Glutamatergic neuron (in vitro differentiated cells): Measurements from ENCODE around the gene OR5C1. TPM values are rescaled to one million over a fixed set of nuclear protein-coding genes. Genes with fewer than 3 reads are reported as not detected.

Experiments
- DNase-seq: peaks from one replicate; pipeline ENCODE4 v3.0.0; 2022
- H3K27ac Mint-ChIP-seq: one replicate; pipeline ENCODE4 v1.8.0; 2020; ENCODE audit warnings: mild to moderate bottlenecking, mixed read lengths, inconsistent platforms; ENCODE audit not compliant: unreplicated experiment
- H3K27me3 Mint-ChIP-seq: one replicate; pipeline ENCODE4 v1.8.0; 2020; ENCODE audit warnings: mild to moderate bottlenecking, moderate library complexity, mixed read lengths, inconsistent platforms; ENCODE audit not compliant: unreplicated experiment
- H3K36me3 Mint-ChIP-seq: one replicate; pipeline ENCODE4 v1.8.0; 2020; ENCODE audit warnings: mild to moderate bottlenecking, mixed read lengths, inconsistent platforms; ENCODE audit not compliant: unreplicated experiment
- H3K4me1 Mint-ChIP-seq: one replicate; pipeline ENCODE4 v1.8.0; 2020; ENCODE audit warnings: mild to moderate bottlenecking, low read depth, mixed read lengths, inconsistent platforms; ENCODE audit not compliant: unreplicated experiment
- H3K4me3 Mint-ChIP-seq: one replicate; pipeline ENCODE4 v1.8.0; 2020; ENCODE audit warnings: mild to moderate bottlenecking, mixed read lengths, inconsistent platforms; ENCODE audit not compliant: unreplicated experiment
- H3K9me3 Mint-ChIP-seq: one replicate; pipeline ENCODE4 v1.8.0; 2020; ENCODE audit warnings: mild to moderate bottlenecking, moderate library complexity, mixed read lengths, inconsistent platforms; ENCODE audit not compliant: unreplicated experiment
- CTCF ChIP-seq: fragments of 200-600 bp; sonication (generic); IDR thresholded peaks from one replicate; pipeline ENCODE4 v1.5.0; 2021; ENCODE audit not compliant: partially characterized antibody, unreplicated experiment
- total RNA-seq: library from RNA; stranded (reverse); fragmentation: NEBNext Ultra II Directional; extraction: Animal tissue kit (Norgen Biotek cat#: 25700); gene quantifications from one replicate; pipeline ENCODE4 v1.2.1, GENCODE V29; 2021; ENCODE audit not compliant: unreplicated experiment

The OR5C1 gene
- total RNA-seq, 1 donor from 2014 or later = not detected

DNA sequence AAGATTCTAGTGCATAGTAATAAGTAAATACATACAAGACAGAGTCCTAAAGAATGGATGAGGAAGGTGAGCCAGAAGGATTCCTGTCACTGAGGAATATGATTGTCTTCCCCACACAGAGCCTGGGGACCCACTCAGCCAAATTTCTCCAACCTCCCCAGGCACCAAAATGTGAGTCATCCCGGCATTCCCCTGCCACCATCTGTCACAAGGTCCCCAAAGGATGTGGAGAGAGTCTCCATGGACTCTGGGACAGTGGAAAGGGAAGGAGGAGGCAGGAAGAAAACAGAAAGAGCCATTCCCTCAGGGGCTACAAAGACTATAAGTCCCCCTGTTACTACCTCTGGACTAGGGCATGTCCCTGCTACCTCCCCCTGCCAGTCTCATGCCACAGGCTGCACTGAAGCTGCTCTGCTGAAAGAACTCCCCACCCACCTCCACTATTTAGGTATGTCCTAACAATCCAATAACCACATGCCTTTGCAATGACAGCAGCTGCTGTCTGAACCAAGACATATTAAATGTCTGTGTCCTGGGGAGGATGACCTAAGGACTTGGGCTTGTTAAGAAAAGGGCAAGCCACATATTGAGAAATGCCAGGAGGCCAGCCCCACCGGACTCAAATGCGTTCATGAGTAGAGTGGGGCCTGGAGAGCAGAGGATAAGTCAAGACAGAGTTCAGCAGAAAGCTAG is 10.7 kb upstream of the OR5C1 start:
- H3K4me1 Mint-ChIP-seq = no peaks in the 10 kb centered on the region
- no peaks in the 10 kb centered on the region for H3K36me3 Mint-ChIP-seq
- TF ChIP-seq CTCF = no peak
- H3K4me3 Mint-ChIP-seq = no peak overlapping the region
- peaks cover 5% of the 10 kb centered on the region for H3K27me3 Mint-ChIP-seq
- H3K9me3 Mint-ChIP-seq = peaks cover 3% of the 10 kb centered on the region
- H3K27ac Mint-ChIP-seq = no peak overlapping the region
- DNase-seq = no peak

- no peak overlapping the region for H3K27ac Mint-ChIP-seq
- H3K9me3 Mint-ChIP-seq = peaks cover 3% of the 10 kb centered on the region
- H3K4me1 Mint-ChIP-seq = no peaks in the 10 kb centered on the region
- H3K36me3 Mint-ChIP-seq = no peaks in the 10 kb centered on the region
- no peak for DNase-seq
- no peak overlapping the region for H3K4me3 Mint-ChIP-seq
- peaks cover 1% of the 10 kb centered on the region for H3K27me3 Mint-ChIP-seq
- TF ChIP-seq CTCF = no peak
Measured at GRCh38 chr9:122779181-122779580, 9.6 kb upstream of the OR5C1 start.

DNA sequence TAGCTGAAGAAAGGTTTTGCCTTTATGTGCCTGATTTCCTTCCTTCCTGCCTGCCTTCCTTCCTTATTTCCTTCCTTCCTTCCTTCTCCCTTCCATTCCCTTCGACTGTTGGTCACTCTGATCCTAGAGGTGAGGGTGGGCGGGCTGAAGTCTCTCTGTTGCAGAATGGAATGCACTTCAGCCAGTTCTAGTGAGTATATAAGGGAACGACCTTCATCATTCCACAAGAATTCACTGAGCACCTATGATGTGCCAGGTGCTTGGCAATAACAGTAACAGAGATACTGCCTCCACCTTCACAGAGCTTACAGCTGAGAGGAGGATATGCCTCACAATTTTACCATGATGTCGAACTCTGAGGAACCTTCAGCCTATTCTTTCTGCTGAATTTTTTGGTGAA is 8.7 kb upstream of the OR5C1 start:
- H3K36me3 Mint-ChIP-seq = no peaks in the 10 kb centered on the region
- DNase-seq = no peak
- H3K4me3 Mint-ChIP-seq = no peak overlapping the region
- TF ChIP-seq CTCF = no peak
- peaks cover 3% of the 10 kb centered on the region for H3K9me3 Mint-ChIP-seq
- peaks cover 1% of the 10 kb centered on the region for H3K27me3 Mint-ChIP-seq
- no peaks in the 10 kb centered on the region for H3K4me1 Mint-ChIP-seq
- H3K27ac Mint-ChIP-seq = no peak overlapping the region

GRCh38 chr9:122781671-122782070 is 7.1 kb upstream of the OR5C1 start:
- TF ChIP-seq CTCF = no peak
- no peak for DNase-seq
- H3K4me1 Mint-ChIP-seq = no peaks in the 10 kb centered on the region
- peaks cover 3% of the 10 kb centered on the region for H3K9me3 Mint-ChIP-seq
- no peak overlapping the region for H3K4me3 Mint-ChIP-seq
- no peaks in the 10 kb centered on the region for H3K36me3 Mint-ChIP-seq
- H3K27ac Mint-ChIP-seq = no peak overlapping the region
- no peaks in the 10 kb centered on the region for H3K27me3 Mint-ChIP-seq

GRCh38 chr9:122785269-122785668 is 3.5 kb upstream of the OR5C1 start:
- Mint-ChIP-seq H3K4me1 (no peaks in the 10 kb centered on the region), H3K27me3 (no peaks in the 10 kb centered on the region), H3K27ac (no peak overlapping the region), H3K4me3 (no peak overlapping the region), H3K9me3 (no peaks in the 10 kb centered on the region), H3K36me3 (no peaks in the 10 kb centered on the region)
- TF ChIP-seq CTCF = no peak
- no peak for DNase-seq
